Measurements from ENCODE around the gene RPS19. TPM values are rescaled to one million over a fixed set of nuclear protein-coding genes. Genes with fewer than 3 reads are reported as not detected.

The RPS19 gene
- total RNA-seq, 2 donors from 2014 or later = 2,321 to 2,418 TPM

- Mint-ChIP-seq H3K27me3 (ENCODE audit: insufficient read depth) (peaks cover 18% of the 10 kb centered on the region), H3K4me1 (peaks cover 26% of the 10 kb centered on the region), H3K36me3 (ENCODE audit: low read depth) (peaks cover 37% of the 10 kb centered on the region), H3K4me3 (peak overlapping the region; percentile 81), H3K9me3 (no peaks in the 10 kb centered on the region), H3K27ac (peak overlapping the region; percentile 67)
- peaks cover 37% of the 10 kb centered on the region for H3K36me3 ChIP-seq (ENCODE audit: control insufficient read depth, insufficient read depth, low read length)
- H3K27me3 ChIP-seq (ENCODE audit: control insufficient read depth, insufficient read depth, low read length, poor library complexity, severe bottlenecking) = peaks cover 7% of the 10 kb centered on the region
- no peak overlapping the region for H3K27ac ChIP-seq (ENCODE audit: low read depth, low read length)
- H3K9ac ChIP-seq (ENCODE audit: extremely low read depth, low read length, poor library complexity, severe bottlenecking) = peak overlapping the region; percentile 38
- 12 to 19% methylated on average over 7 to 8 of the region's 8 CpGs for WGBS, 2 experiments (ENCODE audit: insufficient coverage in 1 of 2, insufficient read length in 1 of 2)
- DNase-seq = no peak
- H3K4me3 ChIP-seq (ENCODE audit: low read length) = peak overlapping the region; percentile 79
- no peak for TF ChIP-seq CTCF (conservative IDR thresholded peaks at IDR 0.05)
- H3K9me3 ChIP-seq (ENCODE audit: control insufficient read depth, low read length) = no peaks in the 10 kb centered on the region
- peaks cover 23% of the 10 kb centered on the region for H3K4me1 ChIP-seq (ENCODE audit: control insufficient read depth, insufficient read depth, low read length)
These were observed 840 bp upstream of the RPS19 start for GRCh38 chr19:41859213-41859617.

- Histone ChIP-seq H3K36me3 (ENCODE audit: control insufficient read depth, insufficient read depth, low read length) (peaks cover 50% of the 10 kb centered on the region), H3K4me3 (ENCODE audit: low read length) (peak overlapping the region; percentile 98), H3K27ac (ENCODE audit: low read depth, low read length) (peak overlapping the region; percentile 85), H3K9me3 (ENCODE audit: control insufficient read depth, low read length) (no peaks in the 10 kb centered on the region), H3K9ac (ENCODE audit: extremely low read depth, low read length, poor library complexity, severe bottlenecking) (peak overlapping the region; percentile 99), H3K27me3 (ENCODE audit: control insufficient read depth, insufficient read depth, low read length, poor library complexity, severe bottlenecking) (no peaks in the 10 kb centered on the region), H3K4me1 (ENCODE audit: control insufficient read depth, insufficient read depth, low read length) (peaks cover 28% of the 10 kb centered on the region)
- peak overlapping the region; percentile 81 for H3K4me3 Mint-ChIP-seq
- H3K36me3 Mint-ChIP-seq (ENCODE audit: low read depth) = peaks cover 49% of the 10 kb centered on the region
- H3K27ac Mint-ChIP-seq = peak overlapping the region; percentile 97
- 1 to 2% methylated on average over 25 to 45 of the region's 45 CpGs for WGBS, 2 experiments (ENCODE audit: insufficient coverage in 1 of 2, insufficient read length in 1 of 2)
- peaks cover 26% of the 10 kb centered on the region for H3K4me1 Mint-ChIP-seq
- H3K27me3 Mint-ChIP-seq (ENCODE audit: insufficient read depth) = peaks cover 9% of the 10 kb centered on the region
- no peaks in the 10 kb centered on the region for H3K9me3 Mint-ChIP-seq
- TF ChIP-seq CTCF (conservative IDR thresholded peaks at IDR 0.05) = no peak
- peak; percentile 53 for DNase-seq
These were observed 512 bp downstream of the RPS19 start for GRCh38 chr19:41860419-41861115.

- WGBS, 2 experiments (ENCODE audit: insufficient coverage in 1 of 2, insufficient read length in 1 of 2) = 55 to 66% methylated on average over 4 to 9 of the region's 9 CpGs
- Histone ChIP-seq H3K9ac (ENCODE audit: extremely low read depth, low read length, poor library complexity, severe bottlenecking) (peak overlapping the region; percentile 99), H3K4me1 (ENCODE audit: control insufficient read depth, insufficient read depth, low read length) (peaks cover 28% of the 10 kb centered on the region), H3K9me3 (ENCODE audit: control insufficient read depth, low read length) (no peaks in the 10 kb centered on the region), H3K36me3 (ENCODE audit: control insufficient read depth, insufficient read depth, low read length) (peaks cover 53% of the 10 kb centered on the region), H3K4me3 (ENCODE audit: low read length) (peak overlapping the region; percentile 98), H3K27me3 (ENCODE audit: control insufficient read depth, insufficient read depth, low read length, poor library complexity, severe bottlenecking) (no peaks in the 10 kb centered on the region), H3K27ac (ENCODE audit: low read depth, low read length) (no peak overlapping the region)
- DNase-seq = no peak
- peak overlapping the region; percentile 81 for H3K4me3 Mint-ChIP-seq
- no peaks in the 10 kb centered on the region for H3K9me3 Mint-ChIP-seq
- H3K27me3 Mint-ChIP-seq (ENCODE audit: insufficient read depth) = peaks cover 5% of the 10 kb centered on the region
- peak overlapping the region; percentile 97 for H3K27ac Mint-ChIP-seq
- peaks cover 28% of the 10 kb centered on the region for H3K4me1 Mint-ChIP-seq
- TF ChIP-seq CTCF (conservative IDR thresholded peaks at IDR 0.05) = no peak
- peaks cover 54% of the 10 kb centered on the region for H3K36me3 Mint-ChIP-seq (ENCODE audit: low read depth)
These were observed 1.2 kb downstream of the RPS19 start for GRCh38 chr19:41861116-41861768.

All from endodermal cell (in vitro differentiated cells).